GM04503 (cell line): ENCODE measurements around the gene PLEKHA6.
"Not testable (repeated sequence)": the region's sequence is repeated elsewhere in the genome, so short reads cannot be mapped to it uniquely, and the experiment has no call there.

ENCODE experiments used
- DNase-seq: peaks from one replicate; pipeline ENCODE4 v3.0.0-alpha.2; 2012; ENCODE audit warnings: low read depth

The PLEKHA6 gene

GRCh38 chr1:204337583-204337982, 22.1 kb downstream of the PLEKHA6 start:
- no peak for DNase-seq

GRCh38 chr1:204337036-204337429, 22.7 kb downstream of the PLEKHA6 start:
- no peak for DNase-seq

GRCh38 chr1:204336421-204337035, 23.2 kb downstream of the PLEKHA6 start:
- no peak for DNase-seq

- no peak for DNase-seq
Measured at GRCh38 chr1:204335533-204335932, 24.2 kb downstream of the PLEKHA6 start.

- no peak for DNase-seq
Measured at GRCh38 chr1:204335085-204335484, 24.6 kb downstream of the PLEKHA6 start.

- DNase-seq: no peak
Measured at GRCh38 chr1:204334455-204334854, 25.3 kb downstream of the PLEKHA6 start.

GRCh38 chr1:204333427-204333826, 26.3 kb downstream of the PLEKHA6 start:
- DNase-seq: no peak

GRCh38 chr1:204331847-204332487, 27.8 kb downstream of the PLEKHA6 start:
- no peak for DNase-seq

GRCh38 chr1:204331275-204331674, 28.5 kb downstream of the PLEKHA6 start:
- no peak for DNase-seq

GRCh38 chr1:204327870-204328269, 31.9 kb downstream of the PLEKHA6 start:
- DNase-seq: not testable (repeated sequence)

GRCh38 chr1:204327359-204327758, 32.4 kb downstream of the PLEKHA6 start:
- no peak for DNase-seq

GRCh38 chr1:204326771-204327300, 32.9 kb downstream of the PLEKHA6 start:
- no peak for DNase-seq

- no peak for DNase-seq
Measured at GRCh38 chr1:204325944-204326343, 33.8 kb downstream of the PLEKHA6 start.

- peak; percentile 48 for DNase-seq
Measured at GRCh38 chr1:204323887-204324286, 35.8 kb downstream of the PLEKHA6 start.

- DNase-seq: no peak
Measured at GRCh38 chr1:204322339-204322868, 37.3 kb downstream of the PLEKHA6 start.

- DNase-seq: no peak
Measured at GRCh38 chr1:204321665-204322064, 38.1 kb downstream of the PLEKHA6 start.

- no peak for DNase-seq
Measured at GRCh38 chr1:204321051-204321450, 38.7 kb downstream of the PLEKHA6 start.

GRCh38 chr1:204320382-204320804, 39.3 kb downstream of the PLEKHA6 start:
- peak; percentile 51 for DNase-seq

GRCh38 chr1:204319462-204319861, 40.3 kb downstream of the PLEKHA6 start:
- DNase-seq: peak; percentile 79

GRCh38 chr1:204319027-204319426, 40.7 kb downstream of the PLEKHA6 start:
- DNase-seq: no peak

- DNase-seq: no peak
Measured at GRCh38 chr1:204318324-204318723, 41.4 kb downstream of the PLEKHA6 start.

- DNase-seq: no peak
Measured at GRCh38 chr1:204317170-204317569, 42.6 kb downstream of the PLEKHA6 start.

- no peak for DNase-seq
Measured at GRCh38 chr1:204316164-204316563, 43.6 kb downstream of the PLEKHA6 start.
